Measurements from ENCODE around the gene TP53I3.
"Not testable (repeated sequence)": the region's sequence is repeated elsewhere in the genome, so short reads cannot be mapped to it uniquely, and the experiment has no call there.

TP53I3 gene

GRCh38 chr2:24084386-24085199, at the start of gene TP53I3:
Gene TP53I3 (minus strand): TSS chr2:24084834. CDS start chr2:24084326, 508 bp downstream.
- Mint-ChIP-seq H3K9me3 (no peaks in the 10 kb centered on the region), H3K27ac (peak within 1 kb of the TSS; percentile 80), H3K4me1 (peaks cover 16% of the 10 kb centered on the region), H3K36me3 (ENCODE audit: low read depth) (no peaks in the 10 kb centered on the region), H3K27me3 (no peaks in the 10 kb centered on the region), H3K4me3 (peak within 1 kb of the TSS; percentile 84)
- ATAC-seq (peak; percentile 97), DNase-seq (peak; percentile 90)

GRCh38 chr2:24132543-24132942, 47.9 kb upstream of the TP53I3 start:
- Mint-ChIP-seq H3K36me3 (ENCODE audit: low read depth) (no peaks in the 10 kb centered on the region), H3K4me3 (no peak overlapping the region), H3K27ac (no peak overlapping the region), H3K4me1 (no peaks in the 10 kb centered on the region), H3K27me3 (no peaks in the 10 kb centered on the region), H3K9me3 (peaks cover 15% of the 10 kb centered on the region)
- no peak for DNase-seq
- no peak for ATAC-seq

GRCh38 chr2:24125956-24126355, 41.3 kb upstream of the TP53I3 start:
- Mint-ChIP-seq H3K27me3 (no peaks in the 10 kb centered on the region), H3K4me3 (no peak overlapping the region), H3K36me3 (ENCODE audit: low read depth) (no peaks in the 10 kb centered on the region), H3K4me1 (peaks cover 15% of the 10 kb centered on the region), H3K9me3 (no peaks in the 10 kb centered on the region), H3K27ac (no peak overlapping the region)
- DNase-seq (no peak), ATAC-seq (no peak)

- Mint-ChIP-seq H3K27ac (peak overlapping the region; percentile 73), H3K9me3 (no peaks in the 10 kb centered on the region), H3K27me3 (no peaks in the 10 kb centered on the region), H3K4me3 (peak overlapping the region; percentile 79), H3K36me3 (ENCODE audit: low read depth) (no peaks in the 10 kb centered on the region), H3K4me1 (peaks cover 15% of the 10 kb centered on the region)
- ATAC-seq = no peak
- no peak for DNase-seq
Observed at GRCh38 chr2:24123922-24124580, 39.4 kb upstream of the TP53I3 start.

- Mint-ChIP-seq H3K4me1 (peaks cover 15% of the 10 kb centered on the region), H3K4me3 (peak within 1 kb of the TSS; percentile 79), H3K36me3 (ENCODE audit: low read depth) (no peaks in the 10 kb centered on the region), H3K9me3 (no peaks in the 10 kb centered on the region), H3K27me3 (no peaks in the 10 kb centered on the region), H3K27ac (peak within 1 kb of the TSS; percentile 82)
- ATAC-seq (peak; percentile 90), DNase-seq (peak; percentile 77)
Observed at GRCh38 chr2:24123195-24123921, 38.7 kb upstream of the TP53I3 start, which contains the start of the genes FAM228B and PFN4. Gene FAM228B (plus strand): TSS chr2:24123469. CDS start chr2:24124362, 893 bp downstream. Gene PFN4 (minus strand): TSS chr2:24123334. CDS start chr2:24122535, 799 bp downstream.

- DNase-seq (no peak), ATAC-seq (no peak)
- Mint-ChIP-seq H3K27ac (peak overlapping the region; percentile 82), H3K36me3 (ENCODE audit: low read depth) (no peaks in the 10 kb centered on the region), H3K4me3 (peak overlapping the region; percentile 77), H3K9me3 (no peaks in the 10 kb centered on the region), H3K4me1 (peaks cover 15% of the 10 kb centered on the region), H3K27me3 (no peaks in the 10 kb centered on the region)
Observed at GRCh38 chr2:24122366-24123194, 37.9 kb upstream of the TP53I3 start.

- ATAC-seq = no peak
- Mint-ChIP-seq H3K27me3 (no peaks in the 10 kb centered on the region), H3K9me3 (no peaks in the 10 kb centered on the region), H3K4me3 (no peak overlapping the region), H3K4me1 (peaks cover 15% of the 10 kb centered on the region), H3K27ac (no peak overlapping the region), H3K36me3 (ENCODE audit: low read depth) (no peaks in the 10 kb centered on the region)
- DNase-seq = no peak
Observed at GRCh38 chr2:24121469-24121868, 36.8 kb upstream of the TP53I3 start.

GRCh38 chr2:24121066-24121465, 36.4 kb upstream of the TP53I3 start:
- DNase-seq = no peak
- peaks cover 15% of the 10 kb centered on the region for H3K4me1 Mint-ChIP-seq
- H3K4me3 Mint-ChIP-seq = no peak overlapping the region
- no peak overlapping the region for H3K27ac Mint-ChIP-seq
- H3K27me3 Mint-ChIP-seq = no peaks in the 10 kb centered on the region
- no peak for ATAC-seq
- H3K36me3 Mint-ChIP-seq (ENCODE audit: low read depth) = no peaks in the 10 kb centered on the region
- H3K9me3 Mint-ChIP-seq = no peaks in the 10 kb centered on the region

GRCh38 chr2:24117902-24118301, 33.3 kb upstream of the TP53I3 start:
- no peak for DNase-seq
- Mint-ChIP-seq H3K27me3 (no peaks in the 10 kb centered on the region), H3K4me3 (no peak overlapping the region), H3K9me3 (no peaks in the 10 kb centered on the region), H3K27ac (no peak overlapping the region), H3K4me1 (peaks cover 6% of the 10 kb centered on the region), H3K36me3 (ENCODE audit: low read depth) (no peaks in the 10 kb centered on the region)
- ATAC-seq = no peak

- ATAC-seq = no peak
- Mint-ChIP-seq H3K4me3 (no peak overlapping the region), H3K27ac (no peak overlapping the region), H3K36me3 (ENCODE audit: low read depth) (no peaks in the 10 kb centered on the region), H3K27me3 (no peaks in the 10 kb centered on the region), H3K4me1 (no peaks in the 10 kb centered on the region), H3K9me3 (no peaks in the 10 kb centered on the region)
- no peak for DNase-seq
Observed at GRCh38 chr2:24115057-24115456, 30.4 kb upstream of the TP53I3 start.

GRCh38 chr2:24111407-24111901, 26.8 kb upstream of the TP53I3 start:
- no peak for ATAC-seq
- Mint-ChIP-seq H3K27ac (no peak overlapping the region), H3K4me3 (no peak overlapping the region), H3K27me3 (no peaks in the 10 kb centered on the region), H3K4me1 (no peaks in the 10 kb centered on the region), H3K36me3 (ENCODE audit: low read depth) (no peaks in the 10 kb centered on the region), H3K9me3 (peaks cover 26% of the 10 kb centered on the region)
- DNase-seq = no peak

- Mint-ChIP-seq H3K36me3 (ENCODE audit: low read depth) (no peaks in the 10 kb centered on the region), H3K4me3 (no peak overlapping the region), H3K9me3 (peaks cover 28% of the 10 kb centered on the region), H3K4me1 (no peaks in the 10 kb centered on the region), H3K27ac (no peak overlapping the region), H3K27me3 (no peaks in the 10 kb centered on the region)
- ATAC-seq (no peak), DNase-seq (no peak)
Observed at GRCh38 chr2:24110660-24111303, 26.1 kb upstream of the TP53I3 start.

- not testable (repeated sequence) for ATAC-seq; H3K27ac Mint-ChIP-seq; H3K4me3 Mint-ChIP-seq; DNase-seq; H3K4me1 Mint-ChIP-seq; H3K36me3 Mint-ChIP-seq (ENCODE audit: low read depth); H3K27me3 Mint-ChIP-seq
- peaks cover 36% of the 10 kb centered on the region for H3K9me3 Mint-ChIP-seq
Observed at GRCh38 chr2:24109431-24109830, 24.8 kb upstream of the TP53I3 start.

Data from activated naive CD8-positive, alpha-beta T cell treated with anti-CD3 and anti-CD28 coated beads, Interleukin-2, amount 50 U/mL, for 24 hours (primary cell).